GM18505 (cell line): ENCODE data around the gene LRIG1.

ENCODE experiments used
- ATAC-seq: cut with Tn5 transposase; IDR thresholded peaks from one replicate; pipeline ENCODE4 v1.9.1; 2021; ENCODE audit not compliant: unreplicated experiment
- POLR2A ChIP-seq: IDR thresholded peaks from 4 replicates; pipeline ENCODE4 v1.6.1; 2011; ENCODE audit warnings: borderline replicate concordance; ENCODE audit not compliant: insufficient read depth, insufficient read length; ENCODE audit errors: extremely low read depth

The LRIG1 gene

DNA sequence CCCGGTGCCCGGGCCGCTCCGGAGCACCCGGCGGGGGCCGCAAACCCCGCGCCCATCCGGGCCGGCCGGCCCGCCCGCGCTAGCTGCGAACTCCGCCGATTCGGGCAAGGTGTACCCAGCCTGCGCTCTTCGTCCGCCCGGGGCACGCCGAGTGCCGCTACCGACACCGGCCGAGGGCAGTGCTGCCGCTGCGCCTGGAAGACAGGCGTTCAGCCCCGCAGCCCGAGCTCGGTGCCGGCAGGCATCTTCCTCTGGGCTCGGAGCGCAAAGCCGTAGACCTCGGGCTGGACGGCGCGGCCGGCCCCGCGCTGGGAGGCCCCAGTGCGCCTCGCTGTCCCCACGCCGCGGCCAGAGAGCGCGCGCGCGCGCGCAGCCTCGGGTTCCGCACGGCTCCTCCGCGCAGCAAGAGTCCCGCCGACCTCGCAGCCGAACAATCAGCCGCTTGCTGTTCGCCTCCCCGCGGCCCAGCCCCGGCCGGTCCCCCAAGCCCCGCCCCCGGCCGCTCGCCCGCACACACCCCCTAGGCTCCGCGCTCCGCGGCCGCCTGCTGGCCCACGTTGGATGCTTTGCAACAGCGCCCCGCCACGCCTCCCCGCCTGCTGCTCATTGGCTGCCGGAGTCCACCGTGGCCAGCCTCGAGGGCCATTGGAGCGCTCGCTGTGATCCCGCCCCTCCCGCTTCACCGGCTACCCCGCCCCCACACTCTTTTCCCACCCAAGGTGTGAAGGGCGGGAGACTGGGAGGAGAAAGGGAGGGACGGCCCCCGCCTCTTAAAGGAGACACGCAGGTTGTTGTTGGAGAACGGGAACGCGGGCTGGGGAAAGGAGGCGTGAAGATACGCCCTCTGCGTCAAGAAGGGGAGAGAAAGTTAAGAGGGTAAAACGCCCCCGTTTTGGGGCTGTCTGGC lies at the start of gene LRIG1:
Gene LRIG1, minus strand, starts transcription at position 447 of the 907 bp plus-strand sequence. CDS start 615 bp downstream, outside the sequence.
- peak; percentile 96 for ATAC-seq
- peak; percentile 65 for TF ChIP-seq POLR2A

GRCh38 chr3:66544619-66545429 lies 44.0 kb upstream of the LRIG1 start:
- ATAC-seq, result no peak
- TF ChIP-seq POLR2A, result no peak

DNA sequence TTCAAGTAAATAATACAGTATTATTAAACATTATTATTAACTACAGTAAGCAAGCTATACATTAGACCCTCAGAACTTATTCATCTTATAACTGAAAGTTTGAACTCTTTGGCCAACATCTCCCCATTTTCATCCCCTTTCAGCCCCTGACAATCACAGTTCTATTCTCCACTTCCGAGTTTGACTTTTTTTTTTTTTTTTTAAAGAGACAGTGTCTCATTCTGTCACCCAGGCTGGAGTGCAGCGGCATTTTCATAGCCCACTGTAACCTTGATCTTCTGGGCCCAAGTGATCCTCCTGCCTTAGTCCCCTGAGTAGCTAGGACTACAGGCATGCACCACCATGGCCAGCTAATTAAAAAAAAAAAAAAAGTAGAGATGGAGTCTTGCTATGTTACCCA lies 41.3 kb upstream of the LRIG1 start:
- no peak for TF ChIP-seq POLR2A
- ATAC-seq, result no peak

DNA sequence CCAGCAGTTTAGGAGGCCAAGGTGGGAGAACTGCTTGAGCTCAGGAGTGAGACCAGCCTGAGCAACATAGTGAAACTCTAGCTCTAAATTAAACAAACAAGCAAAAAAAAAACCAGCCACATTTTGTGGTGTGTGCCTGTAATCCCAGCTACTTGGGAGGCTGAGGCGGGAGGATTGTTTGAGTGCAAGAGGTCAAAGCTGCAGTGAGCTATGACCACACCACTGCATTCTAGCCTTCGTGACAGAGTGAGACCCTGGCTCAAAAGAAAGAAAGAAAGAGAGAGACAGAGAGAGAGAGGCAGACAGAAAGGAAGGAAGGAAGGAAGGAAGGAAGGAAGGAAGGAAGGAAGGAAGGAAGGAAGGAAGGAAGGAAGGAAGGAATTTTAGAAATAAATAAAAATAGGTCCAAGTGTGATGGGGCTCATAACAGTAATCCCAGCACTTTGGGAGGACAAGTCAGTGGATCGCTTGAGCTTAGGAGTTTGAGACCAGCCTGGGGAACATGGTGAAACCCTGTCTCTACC lies 38.7 kb upstream of the LRIG1 start:
- no peak for TF ChIP-seq POLR2A
- ATAC-seq, result no peak

GRCh38 chr3:66538390-66538789 lies 37.6 kb upstream of the LRIG1 start:
- no peak for TF ChIP-seq POLR2A
- ATAC-seq, result no peak

- no peak for ATAC-seq
- no peak for TF ChIP-seq POLR2A
These were observed 36.9 kb upstream of the LRIG1 start for GRCh38 chr3:66537735-66538134.

- TF ChIP-seq POLR2A, result no peak
- ATAC-seq, result no peak
These were observed 36.0 kb upstream of the LRIG1 start for GRCh38 chr3:66536791-66537190.

GRCh38 chr3:66534304-66534845 lies 33.6 kb upstream of the LRIG1 start:
- TF ChIP-seq POLR2A, result no peak

GRCh38 chr3:66532613-66533012 lies 31.8 kb upstream of the LRIG1 start:
- no peak for ATAC-seq
- no peak for TF ChIP-seq POLR2A

More at GRCh38 chr3:66534304-66534845, 33.6 kb upstream of the LRIG1 start:
- ATAC-seq, result no peak

DNA sequence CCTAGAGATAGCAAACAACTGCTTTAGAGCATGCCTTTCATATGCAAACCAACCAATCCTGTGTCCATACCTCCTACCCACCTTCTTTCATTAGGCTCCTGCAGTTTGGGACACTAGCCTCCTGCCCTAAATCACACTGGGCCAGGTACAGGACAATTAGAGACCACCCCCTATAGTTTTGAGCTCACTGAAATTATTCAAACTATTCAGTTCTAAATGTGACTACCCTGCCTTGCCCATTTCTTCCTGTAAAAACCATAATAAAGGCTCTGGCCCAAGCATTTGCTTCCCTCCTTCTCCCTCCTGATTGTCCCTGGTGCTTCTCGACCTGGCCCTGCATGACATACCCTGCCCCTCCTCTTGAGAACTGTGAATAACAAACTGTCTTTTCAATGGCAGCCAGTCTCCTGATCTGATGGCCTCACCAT lies 31.4 kb upstream of the LRIG1 start:
- no peak for TF ChIP-seq POLR2A
- no peak for ATAC-seq

DNA sequence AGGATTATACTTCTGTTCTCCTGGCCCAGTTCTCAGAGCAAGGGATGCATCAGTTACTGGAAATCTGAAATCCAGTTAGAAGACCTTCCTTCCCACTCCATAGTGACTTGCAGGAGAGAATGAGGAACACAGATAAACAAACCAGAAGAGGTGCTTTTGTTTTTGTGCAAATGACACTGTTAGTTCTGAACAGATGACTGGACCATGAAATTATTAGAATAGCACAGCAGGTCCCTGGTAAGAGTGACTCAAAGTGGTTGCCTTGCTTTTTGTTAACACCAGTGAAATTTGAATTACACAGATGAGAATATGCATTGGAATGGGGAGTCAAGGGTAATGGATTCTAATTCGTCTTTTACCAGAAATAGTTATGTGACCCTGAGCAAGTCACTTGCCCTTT lies 30.4 kb upstream of the LRIG1 start:
- no peak for ATAC-seq
- TF ChIP-seq POLR2A, result no peak

- TF ChIP-seq POLR2A, result no peak
- ATAC-seq, result no peak
These were observed 26.4 kb upstream of the LRIG1 start for GRCh38 chr3:66527246-66527645.

- TF ChIP-seq POLR2A, result no peak
- no peak for ATAC-seq
These were observed 24.9 kb upstream of the LRIG1 start for GRCh38 chr3:66525771-66526170.

DNA sequence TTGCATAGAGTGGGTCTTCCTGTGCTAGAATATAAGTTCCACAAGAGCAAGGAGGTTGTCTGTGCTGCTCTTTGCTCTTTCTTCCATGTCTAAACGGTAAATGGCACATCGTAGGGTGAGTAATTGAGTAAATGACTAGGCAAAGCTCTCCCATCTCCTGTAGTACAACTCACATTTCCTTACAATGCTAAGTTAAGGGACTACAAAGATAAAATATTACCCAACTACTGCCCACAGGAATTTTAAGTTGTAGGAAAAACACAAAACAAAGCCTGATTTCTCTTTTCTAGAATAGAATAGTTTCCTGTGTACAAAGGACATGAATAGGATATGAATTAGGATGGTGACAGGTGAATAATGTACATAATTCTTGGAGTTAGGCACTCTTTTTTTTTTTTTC lies 19.9 kb upstream of the LRIG1 start:
- no peak for ATAC-seq
- no peak for TF ChIP-seq POLR2A

- no peak for ATAC-seq
- TF ChIP-seq POLR2A, result no peak
These were observed 17.8 kb upstream of the LRIG1 start for GRCh38 chr3:66518644-66519043.
